Activated T-helper 9 cell treated with anti-CD3 and anti-CD28 coated beads, Interleukin-2, amount 50 U/mL, for 16 hours (primary cell): ENCODE results near the gene PCBP1.
"Not testable (repeated sequence)": the region's sequence is repeated elsewhere in the genome, so short reads cannot be mapped to it uniquely, and the experiment has no call there.

Experiments used
- DNase-seq: peaks from one replicate; pipeline ENCODE4 v3.0.0-alpha.2; 2020; ENCODE audit warnings: low read depth

Gene PCBP1

GRCh38 chr2:70124983-70125480 is 37.8 kb downstream of the PCBP1 start:
- peak; percentile 55 for DNase-seq

- no peak for DNase-seq
Observed at GRCh38 chr2:70125498-70125898, 38.2 kb downstream of the PCBP1 start.

GRCh38 chr2:70126413-70126812 is 39.1 kb downstream of the PCBP1 start:
- DNase-seq = no peak

GRCh38 chr2:70128005-70128404 is 40.7 kb downstream of the PCBP1 start:
- DNase-seq = no peak

- DNase-seq = not testable (repeated sequence)
Observed at GRCh38 chr2:70131344-70132143, 44.3 kb downstream of the PCBP1 start.

GRCh38 chr2:70132244-70133126 is 45.2 kb downstream of the PCBP1 start:
- no peak for DNase-seq

GRCh38 chr2:70133127-70133452 is 45.8 kb downstream of the PCBP1 start:
- no peak for DNase-seq

- DNase-seq = no peak
Observed at GRCh38 chr2:70133491-70134322, 46.4 kb downstream of the PCBP1 start.

GRCh38 chr2:70134323-70134983 is 47.2 kb downstream of the PCBP1 start:
- not testable (repeated sequence) for DNase-seq
